Activated CD4-positive, alpha-beta T cell treated with anti-CD3 and anti-CD28 coated beads for 1 hour (primary cell): ENCODE measurements around the gene NEUROG1.
"Not testable (repeated sequence)": the region's sequence is repeated elsewhere in the genome, so short reads cannot be mapped to it uniquely, and the experiment has no call there.

Experiments
- DNase-seq: peaks from one replicate; pipeline ENCODE4 v3.0.0-alpha.2; 2020

NEUROG1 gene

GRCh38 chr5:135534609-135535419, 950 bp downstream of the NEUROG1 start:
- no peak for DNase-seq

DNA sequence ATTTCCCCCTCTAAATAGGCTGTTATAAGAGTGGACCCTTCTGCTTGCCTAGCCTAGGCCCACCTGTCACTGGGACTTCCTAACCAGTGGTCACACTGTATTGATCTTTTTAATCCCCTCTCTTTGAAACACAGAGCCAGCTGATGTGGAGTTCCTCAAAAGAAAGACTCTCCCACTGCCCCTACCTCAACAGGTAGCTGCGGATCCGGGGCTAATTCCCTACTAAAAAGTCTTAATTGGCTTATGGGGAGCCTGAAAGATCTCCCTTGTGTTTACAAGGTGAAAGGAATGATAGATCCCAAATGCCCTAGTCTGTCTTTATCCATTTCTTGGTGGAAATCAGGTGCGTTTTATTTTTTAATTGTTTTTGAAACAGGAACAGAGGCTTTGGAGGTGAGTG, 2.0 kb downstream of the NEUROG1 start:
- DNase-seq, result no peak

DNA sequence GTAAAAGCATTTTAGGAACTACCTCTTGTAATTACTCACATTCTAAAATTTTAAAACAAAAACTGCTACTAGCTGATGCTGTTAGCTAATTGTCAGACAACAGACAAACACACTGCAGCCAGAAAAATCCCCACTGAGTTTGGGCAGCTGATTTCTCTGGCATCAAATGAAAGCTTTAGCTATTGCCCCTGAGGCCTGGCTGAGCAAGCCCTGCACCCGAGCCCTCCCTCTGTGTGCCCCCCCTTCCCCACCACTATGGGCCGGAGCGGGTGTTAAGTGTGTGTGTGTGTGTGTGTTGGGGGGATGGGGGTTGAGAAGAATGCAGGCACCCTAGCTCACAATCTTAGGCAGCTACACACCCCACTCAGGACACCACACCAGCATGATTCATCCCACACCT, 2.4 kb downstream of the NEUROG1 start:
- no peak for DNase-seq

- not testable (repeated sequence) for DNase-seq
Observed at GRCh38 chr5:135529576-135529975, 6.2 kb downstream of the NEUROG1 start.

- DNase-seq, result no peak
Observed at GRCh38 chr5:135526924-135527323, 8.8 kb downstream of the NEUROG1 start.

DNA sequence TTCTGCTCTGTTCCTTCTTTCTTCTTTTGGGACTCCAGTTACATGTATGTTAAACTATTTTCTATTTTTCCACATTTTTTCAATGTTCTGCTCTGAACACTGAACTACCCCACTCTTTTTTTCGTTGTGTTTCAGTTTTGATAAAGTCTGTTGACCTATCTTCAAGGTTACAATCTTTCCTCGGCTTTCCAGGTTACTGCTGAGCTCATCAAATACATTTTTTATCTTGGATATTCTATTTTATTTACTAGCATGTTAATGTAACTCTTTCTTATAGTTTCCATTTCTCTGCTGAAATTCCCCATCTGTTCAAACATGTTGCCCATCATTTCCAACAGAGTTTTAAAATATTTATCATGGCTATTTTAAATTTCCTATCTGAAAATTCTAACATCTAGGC, 13.8 kb downstream of the NEUROG1 start:
- no peak for DNase-seq

DNA sequence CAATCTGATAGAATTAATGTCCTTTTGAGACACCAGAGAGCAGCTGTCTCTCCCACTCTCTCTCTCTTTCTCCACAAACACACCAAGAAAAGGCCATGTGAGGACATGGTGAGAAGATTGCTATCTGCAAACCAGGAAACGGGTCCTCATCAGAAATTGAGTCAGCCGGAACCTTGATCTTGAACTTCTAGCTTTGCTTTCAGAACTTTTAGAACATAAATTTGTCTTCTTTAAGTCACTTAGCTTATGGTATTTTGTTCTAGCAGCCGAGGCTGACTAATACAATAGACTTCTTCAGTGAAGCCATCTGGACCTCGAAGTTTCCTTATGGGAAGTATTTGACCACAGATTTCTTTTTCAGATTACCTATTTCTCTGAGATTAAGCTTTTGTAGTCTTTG, 18.1 kb downstream of the NEUROG1 start:
- DNase-seq, result no peak

DNA sequence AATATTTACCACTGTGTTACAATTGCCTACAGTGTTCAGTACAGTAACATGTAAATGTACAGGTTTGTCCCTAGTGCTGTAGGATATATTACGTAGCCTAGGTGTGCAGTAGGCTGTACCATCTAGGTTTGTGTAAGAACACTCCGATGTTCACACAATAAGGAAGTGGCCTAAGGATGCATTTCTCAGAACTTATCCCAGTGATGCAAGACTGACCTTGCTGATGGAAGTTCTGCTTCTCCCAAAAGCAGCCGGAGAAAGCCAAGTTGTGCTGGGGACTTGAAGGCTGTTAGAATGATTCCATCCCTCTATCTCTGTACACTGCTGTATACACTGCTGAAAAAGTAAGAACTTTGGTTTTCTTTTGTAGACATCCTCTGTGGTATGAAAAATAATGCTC, 21.6 kb downstream of the NEUROG1 start:
- DNase-seq, result no peak

DNA sequence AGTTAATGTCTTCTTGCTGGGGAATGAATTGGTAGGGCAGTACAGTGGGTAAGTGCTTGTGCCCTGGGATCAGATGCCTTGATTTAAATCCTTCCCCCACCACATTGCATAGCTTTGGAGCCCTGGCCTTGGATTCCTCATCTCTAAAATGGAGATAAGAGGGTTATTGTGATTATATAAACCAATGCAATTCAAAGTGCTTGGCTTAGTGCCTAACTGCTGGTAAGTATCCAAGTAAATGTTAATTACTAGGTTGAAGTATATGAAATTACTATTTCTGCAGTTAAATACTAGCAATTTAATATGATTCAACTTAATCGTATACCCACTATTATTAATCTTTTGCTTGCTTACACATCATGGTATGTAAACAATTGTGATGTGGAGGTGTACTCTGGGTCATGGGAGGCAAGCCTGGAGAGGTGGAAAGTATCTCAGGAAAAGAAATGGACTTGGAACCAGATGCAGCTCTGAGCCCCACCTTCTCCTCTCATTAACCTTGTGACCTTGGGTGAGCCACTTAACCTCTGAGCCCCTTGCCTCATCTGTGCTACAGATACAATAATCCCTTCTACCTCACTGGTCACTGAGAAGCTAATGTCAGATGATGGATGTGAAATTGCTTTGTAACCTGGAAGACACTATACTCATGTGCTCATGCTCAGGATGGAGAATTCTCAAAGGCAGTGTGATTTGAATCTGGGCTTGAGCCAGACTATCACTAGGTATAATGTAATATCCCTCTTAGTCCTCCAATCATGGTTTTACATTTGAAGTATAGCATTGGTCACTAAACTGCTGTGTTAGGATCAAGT, 23.8 kb downstream of the NEUROG1 start:
- DNase-seq, result no peak

GRCh38 chr5:135509995-135510394, 25.8 kb downstream of the NEUROG1 start:
- no peak for DNase-seq

DNA sequence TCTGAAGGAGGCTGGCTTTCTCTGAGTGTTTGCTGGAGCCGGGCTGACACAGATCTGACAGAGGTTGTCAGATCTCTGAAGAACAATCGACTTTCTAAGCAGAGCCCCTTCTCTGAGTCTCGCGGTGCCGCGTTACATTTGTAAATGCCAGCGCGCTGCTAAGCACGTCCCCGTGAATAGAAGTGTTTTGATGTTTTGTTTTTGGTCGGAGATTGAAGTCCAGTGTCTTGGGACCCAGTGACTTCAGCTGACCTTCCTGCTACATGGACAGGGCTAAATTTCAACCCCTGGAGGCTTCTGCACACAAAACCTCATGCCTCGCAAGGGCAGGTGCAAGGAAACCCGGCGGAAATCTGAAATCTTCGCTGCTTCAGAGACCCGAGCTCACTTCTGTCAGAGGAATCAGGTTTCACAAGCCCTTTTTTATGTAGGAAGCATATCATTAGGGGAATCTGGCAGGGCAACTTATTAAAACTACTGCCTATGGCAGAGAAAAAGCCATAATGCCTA, 27.2 kb downstream of the NEUROG1 start:
- no peak for DNase-seq

DNA sequence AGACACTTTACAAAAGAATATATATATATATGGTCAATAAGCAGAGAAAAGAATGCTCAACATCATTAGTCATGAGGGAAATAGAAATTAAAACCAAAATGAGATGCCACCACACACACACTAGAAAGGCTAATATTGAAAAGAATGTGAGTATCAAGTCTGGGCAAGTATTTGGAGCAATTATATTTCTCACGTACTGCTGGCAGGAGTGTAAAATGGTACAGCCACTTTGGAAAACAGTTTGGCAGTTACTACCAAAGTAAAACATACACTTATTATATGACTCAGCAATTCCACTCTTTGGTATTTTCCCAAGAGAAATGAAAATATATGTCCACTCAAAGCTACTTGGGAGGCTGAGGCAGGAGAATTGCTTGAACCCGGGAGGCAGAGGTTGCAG, 29.8 kb downstream of the NEUROG1 start:
- no peak for DNase-seq

GRCh38 chr5:135504376-135504775, 31.4 kb downstream of the NEUROG1 start:
- no peak for DNase-seq

DNA sequence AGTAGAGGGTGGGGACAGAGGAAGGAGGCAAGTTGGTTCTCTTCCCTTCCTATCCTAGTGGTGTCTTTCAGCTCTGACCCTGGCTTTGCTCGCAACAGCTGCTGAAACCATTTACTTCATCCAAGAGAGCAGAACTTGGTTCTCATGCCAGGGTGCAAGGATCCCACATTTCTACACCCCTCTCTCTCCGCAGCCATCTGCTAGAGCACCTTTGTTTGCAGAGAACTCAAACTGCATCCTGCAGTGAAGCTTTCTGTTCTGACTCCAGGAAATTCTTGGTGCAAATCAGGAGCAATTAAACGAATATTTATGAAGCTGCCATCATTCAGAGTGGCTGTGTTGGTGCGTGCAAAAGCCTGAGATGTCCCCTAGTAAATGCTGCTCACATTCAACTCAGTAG, 31.9 kb downstream of the NEUROG1 start:
- DNase-seq, result no peak

GRCh38 chr5:135502836-135503520, 32.8 kb downstream of the NEUROG1 start:
- no peak for DNase-seq

DNA sequence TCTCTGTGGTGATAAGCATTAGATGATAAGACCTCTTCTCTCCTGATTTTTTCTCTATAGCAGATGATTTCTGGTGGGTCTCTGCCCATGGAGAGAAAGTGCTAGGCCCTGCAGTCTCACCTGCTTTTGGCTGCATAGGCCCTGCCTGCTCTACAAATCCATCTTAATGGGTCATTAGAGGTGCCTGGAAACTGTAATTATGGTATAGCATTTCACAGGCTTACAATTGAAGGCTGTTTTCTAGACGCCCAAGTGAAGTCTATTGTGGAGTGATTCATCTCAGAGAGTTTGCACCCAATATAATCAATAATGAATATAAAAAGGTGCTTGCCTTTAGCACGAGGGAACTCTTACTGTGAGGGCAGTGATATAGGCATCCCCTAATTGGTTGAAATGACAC, 33.8 kb downstream of the NEUROG1 start:
- no peak for DNase-seq

DNA sequence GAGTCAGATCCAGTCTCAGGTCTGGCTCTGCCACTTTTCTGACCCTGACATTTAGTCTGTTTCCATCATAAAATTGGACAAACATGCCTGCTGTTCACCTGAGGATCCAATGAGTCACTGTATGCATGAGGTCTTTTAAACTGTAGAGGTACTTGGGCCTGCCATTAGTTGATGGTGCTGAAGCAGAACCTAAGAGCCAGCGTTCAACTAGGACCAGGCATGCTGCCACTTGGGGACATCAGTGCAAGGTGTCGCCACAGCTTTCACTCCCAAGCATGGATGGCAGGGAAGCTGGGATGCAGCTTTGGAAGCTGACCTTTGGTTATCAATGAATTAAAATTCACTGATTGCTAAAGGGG, 37.1 kb downstream of the NEUROG1 start:
- DNase-seq, result no peak

DNA sequence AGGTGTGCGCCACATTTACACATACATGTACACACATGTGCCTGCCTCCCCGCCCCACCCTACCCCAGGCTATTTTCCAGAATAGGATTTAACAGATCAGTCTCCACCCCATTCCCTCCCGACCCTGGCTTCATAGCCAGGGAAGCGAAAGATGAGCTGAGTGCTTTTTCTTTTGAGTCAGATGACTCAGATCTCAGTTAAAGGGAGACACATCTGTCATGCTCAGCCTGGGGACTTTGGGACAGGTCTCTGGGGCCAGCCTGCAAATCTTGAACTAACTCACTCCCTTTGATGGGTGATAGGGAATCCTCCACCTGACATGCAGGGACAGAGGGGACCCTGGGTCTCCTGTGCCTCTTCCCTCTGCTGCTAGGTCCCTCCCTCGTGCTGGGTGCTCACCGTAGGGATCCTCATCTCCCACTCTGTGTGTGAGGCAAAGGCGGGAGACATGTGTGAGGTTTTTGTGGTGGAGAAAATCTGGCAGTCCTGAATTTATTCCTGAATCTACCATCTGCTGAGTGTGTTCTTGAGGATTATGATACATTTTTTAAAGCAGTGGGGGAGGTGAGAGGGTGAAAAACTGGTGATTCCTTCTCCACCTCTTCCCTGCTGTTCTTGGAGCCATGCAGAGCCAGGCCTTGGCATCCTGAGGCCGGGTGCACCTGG, 37.7 kb downstream of the NEUROG1 start:
- DNase-seq, result no peak

DNA sequence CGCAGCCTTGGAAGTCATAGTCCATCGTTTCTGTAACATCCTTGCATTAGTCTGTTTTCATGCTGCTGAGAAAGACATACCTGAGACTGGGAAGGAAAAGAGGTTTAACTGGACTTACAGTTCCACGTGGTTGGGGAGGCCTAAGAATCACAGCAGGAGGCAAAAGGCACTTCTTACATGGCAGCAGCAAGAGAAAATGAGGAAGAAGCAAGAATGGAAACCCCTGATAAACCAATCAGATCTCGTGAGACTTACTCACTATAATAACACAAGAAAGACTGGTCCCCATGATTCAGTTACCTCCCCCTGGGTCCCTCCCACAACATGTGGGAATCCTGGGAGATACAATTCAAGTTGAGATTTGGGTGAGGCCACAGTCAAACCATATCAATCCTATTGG, 40.2 kb downstream of the NEUROG1 start:
- not testable (repeated sequence) for DNase-seq

GRCh38 chr5:135494196-135494595, 41.6 kb downstream of the NEUROG1 start:
- DNase-seq, result no peak

DNA sequence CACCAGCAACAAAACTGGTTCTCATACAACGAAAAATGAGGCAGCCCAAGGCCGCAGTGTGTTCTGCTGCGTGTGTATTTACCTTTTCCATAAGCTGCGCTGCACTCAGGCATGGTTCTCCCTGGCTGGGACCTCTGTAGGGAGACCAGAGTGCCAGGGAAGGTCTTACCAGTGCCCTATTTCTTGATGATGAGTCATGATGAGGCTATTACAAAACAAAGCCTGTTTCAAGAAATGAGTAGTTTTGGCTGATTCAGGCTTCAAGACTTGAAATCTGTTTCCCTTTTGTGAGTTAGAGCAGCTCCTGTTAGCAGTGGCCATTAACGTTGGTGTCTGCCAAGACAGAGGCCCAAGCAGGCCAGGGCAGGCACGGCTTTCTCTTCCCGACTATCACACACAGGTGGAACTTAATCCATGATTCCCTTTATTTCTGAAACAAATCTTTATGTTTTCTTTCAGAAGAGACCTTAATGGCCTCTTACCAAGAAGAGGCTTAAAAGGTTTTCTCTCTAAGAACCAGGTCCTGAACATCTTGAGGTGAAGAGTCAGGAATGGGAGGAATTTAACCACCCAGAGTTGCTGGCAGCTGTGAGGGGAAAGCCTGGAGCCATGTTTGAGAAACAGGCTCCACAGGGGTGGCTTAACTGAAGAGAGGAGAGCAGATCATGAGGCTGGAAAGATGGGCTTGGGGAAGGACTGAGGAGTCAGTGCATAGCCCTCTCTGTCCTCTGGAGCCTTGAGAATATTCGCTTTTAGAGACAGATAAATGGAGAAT, 42.2 kb downstream of the NEUROG1 start:
- DNase-seq, result no peak

GRCh38 chr5:135492319-135492626, 43.5 kb downstream of the NEUROG1 start:
- DNase-seq, result no peak
